ENCODE measurements around the gene PDIA6.

DNA sequence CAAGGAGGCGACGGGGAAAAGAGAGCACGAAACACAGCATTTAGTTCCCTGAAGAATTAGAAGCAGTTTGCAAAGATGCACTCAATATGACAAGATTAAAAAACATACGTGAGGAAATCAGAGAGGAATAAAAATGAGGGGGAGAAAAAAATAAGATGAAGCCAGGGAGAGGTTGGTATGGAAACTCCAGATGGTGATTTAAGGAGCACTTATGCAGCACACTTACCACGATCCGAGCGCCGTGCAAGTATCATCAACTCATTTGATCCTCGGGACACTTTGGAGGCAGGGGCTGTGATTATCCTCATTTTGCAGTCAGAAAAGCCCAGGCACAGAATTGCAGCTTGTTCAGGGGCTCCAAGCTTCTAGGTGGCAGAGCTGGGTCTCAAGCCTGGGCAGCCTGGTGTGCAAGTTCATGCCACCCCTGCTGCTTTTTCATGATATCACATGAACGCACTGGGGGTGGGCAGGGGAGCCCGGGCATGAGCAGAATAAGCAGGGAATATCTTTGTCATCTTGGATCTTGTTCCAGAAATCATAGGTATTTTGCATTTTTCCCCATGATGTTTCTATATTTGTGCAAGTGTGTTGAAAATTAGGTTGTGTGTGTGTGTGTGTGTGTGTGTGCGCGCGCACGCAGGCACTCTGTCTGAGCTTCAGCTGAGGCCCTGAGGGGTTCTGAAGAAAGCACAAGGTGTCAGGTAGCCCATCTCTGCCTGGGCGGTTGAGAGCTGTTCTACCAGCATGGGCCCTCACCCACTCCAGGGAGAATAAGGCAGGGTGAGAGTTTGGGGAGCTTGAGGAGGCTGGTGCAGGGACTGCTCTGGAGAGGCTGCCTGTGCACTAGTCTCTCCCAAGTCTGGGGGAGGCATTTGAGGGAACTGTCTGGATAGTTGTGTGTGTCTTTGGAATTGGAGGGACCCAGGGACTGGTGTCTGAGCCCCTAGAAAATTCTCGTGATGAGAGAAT, 25.0 kb upstream of the PDIA6 start:
- TF ChIP-seq, protein P1, sequence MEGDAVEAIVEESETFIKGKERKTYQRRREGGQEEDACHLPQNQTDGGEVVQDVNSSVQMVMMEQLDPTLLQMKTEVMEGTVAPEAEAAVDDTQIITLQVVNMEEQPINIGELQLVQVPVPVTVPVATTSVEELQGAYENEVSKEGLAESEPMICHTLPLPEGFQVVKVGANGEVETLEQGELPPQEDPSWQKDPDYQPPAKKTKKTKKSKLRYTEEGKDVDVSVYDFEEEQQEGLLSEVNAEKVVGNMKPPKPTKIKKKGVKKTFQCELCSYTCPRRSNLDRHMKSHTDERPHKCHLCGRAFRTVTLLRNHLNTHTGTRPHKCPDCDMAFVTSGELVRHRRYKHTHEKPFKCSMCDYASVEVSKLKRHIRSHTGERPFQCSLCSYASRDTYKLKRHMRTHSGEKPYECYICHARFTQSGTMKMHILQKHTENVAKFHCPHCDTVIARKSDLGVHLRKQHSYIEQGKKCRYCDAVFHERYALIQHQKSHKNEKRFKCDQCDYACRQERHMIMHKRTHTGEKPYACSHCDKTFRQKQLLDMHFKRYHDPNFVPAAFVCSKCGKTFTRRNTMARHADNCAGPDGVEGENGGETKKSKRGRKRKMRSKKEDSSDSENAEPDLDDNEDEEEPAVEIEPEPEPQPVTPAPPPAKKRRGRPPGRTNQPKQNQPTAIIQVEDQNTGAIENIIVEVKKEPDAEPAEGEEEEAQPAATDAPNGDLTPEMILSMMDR (conservative IDR thresholded peaks at IDR 0.05; ENCODE audit: low read depth, low read length) = no peak
- TF ChIP-seq, protein P2, sequence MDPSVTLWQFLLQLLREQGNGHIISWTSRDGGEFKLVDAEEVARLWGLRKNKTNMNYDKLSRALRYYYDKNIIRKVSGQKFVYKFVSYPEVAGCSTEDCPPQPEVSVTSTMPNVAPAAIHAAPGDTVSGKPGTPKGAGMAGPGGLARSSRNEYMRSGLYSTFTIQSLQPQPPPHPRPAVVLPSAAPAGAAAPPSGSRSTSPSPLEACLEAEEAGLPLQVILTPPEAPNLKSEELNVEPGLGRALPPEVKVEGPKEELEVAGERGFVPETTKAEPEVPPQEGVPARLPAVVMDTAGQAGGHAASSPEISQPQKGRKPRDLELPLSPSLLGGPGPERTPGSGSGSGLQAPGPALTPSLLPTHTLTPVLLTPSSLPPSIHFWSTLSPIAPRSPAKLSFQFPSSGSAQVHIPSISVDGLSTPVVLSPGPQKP (IDR thresholded peaks at IDR 0.05; ENCODE audit: borderline replicate concordance, low read depth, low read length) = no peak
